Measurements from ENCODE around the gene USP32. TPM values are rescaled to one million over a fixed set of nuclear protein-coding genes. Genes with fewer than 3 reads are reported as not detected.
"Not testable (repeated sequence)": the region's sequence is repeated elsewhere in the genome, so short reads cannot be mapped to it uniquely, and the experiment has no call there.

Gene USP32
- total and polyA plus RNA-seq, 5 donors, result 13.3 to 43.2 (median 32.8) TPM

- WGBS, result 96% methylated on average over 1 of the region's 1 CpG
- Histone ChIP-seq H3K27ac (ENCODE audit: low read length) (no peak overlapping the region), H3K9me3 (ENCODE audit: control insufficient read depth, low read length) (no peaks in the 10 kb centered on the region), H3K4me1 (ENCODE audit: control insufficient read depth, insufficient read depth, low read length) (no peaks in the 10 kb centered on the region), H3K4me3 (ENCODE audit: low read length) (no peak overlapping the region), H3K27me3 (ENCODE audit: control insufficient read depth, insufficient read depth) (no peaks in the 10 kb centered on the region)
- intact Hi-C loops (cut with DNase I), result no loop called here
- DNase-seq (no peak), ATAC-seq (no peak)
These were observed 139.5 kb downstream of the USP32 start for GRCh38 chr17:60252459-60252858.

DNA sequence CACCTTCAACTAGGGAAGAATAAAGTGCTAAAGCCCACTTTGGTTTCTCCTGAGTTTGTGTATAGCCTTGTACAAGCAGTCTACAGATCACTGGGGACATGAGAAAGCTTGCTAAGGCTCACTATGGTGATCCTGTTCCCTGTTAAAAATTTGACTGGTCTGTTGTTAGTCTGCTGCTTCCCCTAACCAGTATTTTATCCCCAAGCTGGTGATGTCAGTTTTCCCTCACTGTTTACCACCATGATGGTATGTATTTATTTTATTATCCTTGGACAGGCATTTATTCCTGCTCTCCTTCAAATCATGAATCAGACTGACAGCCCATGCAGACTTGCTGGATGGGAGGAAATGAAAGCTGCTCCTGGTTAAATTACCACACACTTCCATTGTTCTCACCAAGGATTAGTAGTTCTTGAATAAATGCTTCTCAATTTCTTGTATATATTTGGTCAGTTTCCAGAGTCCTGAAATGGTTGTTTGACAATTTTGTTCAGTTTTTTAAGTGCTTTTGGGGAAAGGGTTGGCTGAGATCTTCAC, 142.6 kb downstream of the USP32 start:
- ATAC-seq (no peak), DNase-seq (no peak)
- Histone ChIP-seq H3K4me1 (ENCODE audit: control insufficient read depth, insufficient read depth, low read length) (no peaks in the 10 kb centered on the region), H3K4me3 (ENCODE audit: low read length) (no peak overlapping the region), H3K27me3 (ENCODE audit: control insufficient read depth, insufficient read depth) (no peaks in the 10 kb centered on the region), H3K9me3 (ENCODE audit: control insufficient read depth, low read length) (no peaks in the 10 kb centered on the region), H3K27ac (ENCODE audit: low read length) (no peak overlapping the region)
- intact Hi-C loops (cut with DNase I), result no loop called here

- ATAC-seq (no peak), DNase-seq (no peak)
- 75% methylated on average over 5 of the region's 5 CpGs for WGBS
- Histone ChIP-seq H3K4me1 (ENCODE audit: control insufficient read depth, insufficient read depth, low read length) (no peaks in the 10 kb centered on the region), H3K27me3 (ENCODE audit: control insufficient read depth, insufficient read depth) (no peaks in the 10 kb centered on the region), H3K9me3 (ENCODE audit: control insufficient read depth, low read length) (no peaks in the 10 kb centered on the region), H3K4me3 (ENCODE audit: low read length) (no peak overlapping the region), H3K27ac (ENCODE audit: low read length) (no peak overlapping the region)
- intact Hi-C loops (cut with DNase I), result no loop called here
These were observed 143.2 kb downstream of the USP32 start for GRCh38 chr17:60248618-60249289.

DNA sequence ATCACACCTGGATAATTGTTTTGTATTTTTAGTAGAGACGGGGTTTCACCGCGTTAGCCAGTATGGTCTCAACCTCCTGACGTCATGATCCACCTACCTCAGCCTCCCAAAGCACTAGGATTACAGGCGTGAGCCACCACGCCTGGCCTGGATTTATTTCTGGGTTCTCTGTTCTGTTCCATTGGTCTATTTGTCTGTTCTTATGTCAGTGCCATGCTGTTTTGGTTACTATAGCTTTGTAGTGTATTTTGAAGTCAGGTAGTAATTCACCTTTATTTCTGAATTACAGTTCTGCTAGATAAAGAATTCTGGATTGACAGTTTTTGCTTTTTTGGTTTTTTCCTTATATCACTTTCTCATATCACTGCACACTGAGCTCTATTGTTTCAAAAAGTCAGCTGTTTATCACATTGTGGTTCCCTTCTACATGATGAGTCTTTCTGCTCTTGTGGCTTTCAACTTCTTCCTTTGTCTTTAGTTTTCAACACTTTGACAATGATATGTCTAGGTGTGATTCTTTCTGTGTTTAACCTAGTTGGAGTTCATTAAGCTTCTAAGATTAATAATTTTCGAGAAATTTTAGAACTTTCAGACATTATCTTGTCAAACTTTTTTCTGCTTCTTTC, 144.0 kb downstream of the USP32 start:
- H3K4me1 ChIP-seq (ENCODE audit: control insufficient read depth, insufficient read depth, low read length), result no peaks in the 10 kb centered on the region
- H3K9me3 ChIP-seq (ENCODE audit: control insufficient read depth, low read length), result no peaks in the 10 kb centered on the region
- no peak for DNase-seq
- ATAC-seq, result no peak
- H3K4me3 ChIP-seq (ENCODE audit: low read length), result no peak overlapping the region
- no peak overlapping the region for H3K27ac ChIP-seq (ENCODE audit: low read length)
- intact Hi-C loops (cut with DNase I), result no loop called here
- WGBS, result 99% methylated on average over 7 of the region's 7 CpGs
- no peaks in the 10 kb centered on the region for H3K27me3 ChIP-seq (ENCODE audit: control insufficient read depth, insufficient read depth)

DNA sequence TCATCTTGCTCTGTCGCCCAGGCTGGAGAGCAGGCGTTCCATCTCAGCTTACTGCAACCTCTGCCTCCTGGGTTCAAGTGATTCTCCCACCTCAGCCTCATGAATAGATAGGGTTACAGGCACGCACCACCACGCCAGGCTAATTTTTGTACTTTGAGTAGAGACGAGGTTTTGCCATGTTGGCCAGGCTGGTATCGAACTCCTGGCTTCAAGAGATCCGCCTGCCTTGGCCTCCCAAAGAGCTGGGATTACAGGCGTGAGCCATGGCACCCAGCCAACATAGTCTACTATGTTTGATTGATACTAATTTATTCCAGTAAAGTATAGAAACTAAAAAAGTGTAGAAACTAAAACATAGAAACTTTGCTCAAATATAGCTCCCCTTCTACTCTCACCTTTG, 147.3 kb downstream of the USP32 start:
- DNase-seq, result no peak
- Histone ChIP-seq H3K9me3 (ENCODE audit: control insufficient read depth, low read length) (no peaks in the 10 kb centered on the region), H3K4me1 (ENCODE audit: control insufficient read depth, insufficient read depth, low read length) (no peaks in the 10 kb centered on the region), H3K27me3 (ENCODE audit: control insufficient read depth, insufficient read depth) (no peaks in the 10 kb centered on the region), H3K4me3 (ENCODE audit: low read length) (no peak overlapping the region), H3K27ac (ENCODE audit: low read length) (no peak overlapping the region)
- no peak for ATAC-seq
- intact Hi-C loops (cut with DNase I), result no loop called here
- 94% methylated on average over 8 of the region's 8 CpGs for WGBS

- no peaks in the 10 kb centered on the region for H3K9me3 ChIP-seq (ENCODE audit: control insufficient read depth, low read length)
- no peak overlapping the region for H3K27ac ChIP-seq (ENCODE audit: low read length)
- H3K27me3 ChIP-seq (ENCODE audit: control insufficient read depth, insufficient read depth), result no peaks in the 10 kb centered on the region
- H3K4me3 ChIP-seq (ENCODE audit: low read length), result no peak overlapping the region
- intact Hi-C loops (cut with DNase I), result no loop called here
- no peak for ATAC-seq
- no peak for DNase-seq
- WGBS, result 96% methylated on average over 3 of the region's 3 CpGs
- H3K4me1 ChIP-seq (ENCODE audit: control insufficient read depth, insufficient read depth, low read length), result no peaks in the 10 kb centered on the region
These were observed 151.6 kb downstream of the USP32 start for GRCh38 chr17:60240290-60240689.

DNA sequence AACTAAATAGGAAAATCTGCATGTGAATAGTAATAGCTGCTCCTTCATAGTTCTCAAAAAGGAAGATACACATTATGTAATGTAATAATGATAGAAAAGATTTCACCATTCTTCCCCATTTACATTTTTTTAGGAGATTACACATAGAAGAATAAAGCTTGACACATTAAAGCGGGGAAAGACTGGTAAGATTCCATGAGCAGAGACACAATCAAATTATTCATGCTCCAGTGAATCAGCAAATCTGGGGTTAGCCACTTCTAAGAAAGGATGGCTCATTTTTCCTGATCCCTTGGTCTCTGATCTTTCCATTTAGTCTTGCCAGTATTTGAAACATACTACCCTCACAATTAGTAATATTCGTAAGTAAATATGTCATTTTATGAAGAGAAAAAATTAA, 160.2 kb downstream of the USP32 start:
- Histone ChIP-seq H3K27me3 (ENCODE audit: control insufficient read depth, insufficient read depth) (no peaks in the 10 kb centered on the region), H3K27ac (ENCODE audit: low read length) (no peak overlapping the region), H3K9me3 (ENCODE audit: control insufficient read depth, low read length) (no peaks in the 10 kb centered on the region), H3K4me3 (ENCODE audit: low read length) (no peak overlapping the region), H3K4me1 (ENCODE audit: control insufficient read depth, insufficient read depth, low read length) (no peaks in the 10 kb centered on the region)
- WGBS, result 81% methylated on average over 2 of the region's 2 CpGs
- DNase-seq (no peak), ATAC-seq (no peak)
- intact Hi-C loops (cut with DNase I), result loop anchor here in 3 of 4 donors (5.0 to 10.0 kb wide), 2 partner anchors 203 to 206 kb away; no protein-coding TSS in a partner anchor

DNA sequence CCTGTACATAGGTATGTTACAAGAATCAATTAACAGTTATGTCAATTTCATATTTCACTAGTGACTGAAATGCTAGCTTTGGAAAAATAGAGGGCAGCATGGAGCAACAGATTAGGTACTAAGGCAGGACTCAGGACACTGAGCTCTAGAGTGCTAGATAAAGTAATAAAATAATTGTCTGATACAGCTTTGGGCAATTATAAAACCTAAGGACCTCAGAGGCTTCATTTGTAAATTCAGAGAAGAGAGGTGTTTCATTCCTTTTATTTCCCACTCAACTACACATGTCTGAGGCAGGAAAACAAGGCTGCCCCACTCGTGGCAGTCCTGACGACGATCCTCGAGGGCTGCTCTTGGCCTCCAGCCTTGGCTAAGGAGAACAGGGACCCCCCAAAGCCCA, 160.7 kb downstream of the USP32 start:
- DNase-seq, result no peak
- WGBS, result 69% methylated on average over 4 of the region's 4 CpGs
- Histone ChIP-seq H3K27me3 (ENCODE audit: control insufficient read depth, insufficient read depth) (no peaks in the 10 kb centered on the region), H3K27ac (ENCODE audit: low read length) (no peak overlapping the region), H3K9me3 (ENCODE audit: control insufficient read depth, low read length) (no peaks in the 10 kb centered on the region), H3K4me1 (ENCODE audit: control insufficient read depth, insufficient read depth, low read length) (no peaks in the 10 kb centered on the region), H3K4me3 (ENCODE audit: low read length) (no peak overlapping the region)
- no peak for ATAC-seq
- intact Hi-C loops (cut with DNase I), result loop anchor here in 3 of 4 donors (5.0 to 10.0 kb wide), 2 partner anchors 204 to 206 kb away; no protein-coding TSS in a partner anchor

DNA sequence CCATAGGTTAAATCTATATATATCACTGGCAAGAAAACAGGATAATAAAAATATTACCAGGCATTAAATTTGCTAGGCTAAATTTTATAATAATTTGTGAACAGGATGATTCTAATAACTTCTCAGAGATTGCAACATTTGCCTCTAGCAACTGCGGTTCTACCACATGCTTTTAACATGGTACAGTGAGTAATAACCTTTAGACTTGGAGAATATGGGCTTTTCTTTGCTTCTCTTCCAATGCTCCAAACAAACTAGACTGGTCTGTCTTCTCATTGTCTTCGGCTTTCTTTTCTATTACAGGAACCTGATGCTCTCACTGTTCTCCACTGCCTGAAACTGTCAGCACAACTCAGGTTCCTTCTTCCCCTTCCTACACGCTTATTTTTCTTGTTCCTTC, 161.6 kb downstream of the USP32 start:
- H3K4me1 ChIP-seq (ENCODE audit: control insufficient read depth, insufficient read depth, low read length), result no peaks in the 10 kb centered on the region
- no peak overlapping the region for H3K4me3 ChIP-seq (ENCODE audit: low read length)
- no peak for DNase-seq
- no peak for ATAC-seq
- WGBS, result 92% methylated on average over 3 of the region's 3 CpGs
- intact Hi-C loops (cut with DNase I), result loop anchor here in 3 of 4 donors (5.0 to 10.0 kb wide), 2 partner anchors 204 to 207 kb away; no protein-coding TSS in a partner anchor
- H3K27ac ChIP-seq (ENCODE audit: low read length), result no peak overlapping the region
- H3K27me3 ChIP-seq (ENCODE audit: control insufficient read depth, insufficient read depth), result no peaks in the 10 kb centered on the region
- H3K9me3 ChIP-seq (ENCODE audit: control insufficient read depth, low read length), result no peaks in the 10 kb centered on the region

DNA sequence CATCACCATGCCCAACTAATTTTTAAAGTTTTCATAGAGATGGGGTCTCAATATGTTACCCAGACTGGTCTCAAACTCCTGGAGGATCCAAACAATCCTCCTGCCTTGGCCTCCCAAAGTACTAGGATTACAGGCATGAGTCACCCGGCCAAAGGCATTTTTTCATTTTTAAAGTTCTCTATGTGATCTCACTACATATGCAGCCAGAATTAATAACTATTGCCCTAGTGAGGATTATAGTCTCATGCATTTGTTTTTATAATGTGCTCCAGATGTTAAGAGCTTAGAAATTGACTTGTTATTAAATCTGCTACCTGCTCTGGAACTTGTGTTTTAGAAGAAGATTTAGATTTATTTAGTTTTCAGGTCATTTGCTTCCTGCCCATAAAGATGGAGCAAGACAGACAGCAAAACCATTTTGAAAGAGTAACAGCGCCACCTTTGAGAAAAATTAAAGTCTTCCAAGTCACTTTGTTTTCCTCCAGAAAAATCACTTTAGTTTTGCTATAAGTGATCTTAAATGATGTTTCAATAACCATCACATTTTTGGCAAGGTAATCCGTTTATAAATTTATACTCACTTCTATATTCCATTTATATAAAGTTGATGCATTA, 162.6 kb downstream of the USP32 start:
- H3K4me3 ChIP-seq (ENCODE audit: low read length), result no peak overlapping the region
- H3K27ac ChIP-seq (ENCODE audit: low read length), result no peak overlapping the region
- ATAC-seq (no peak), DNase-seq (no peak)
- no peaks in the 10 kb centered on the region for H3K27me3 ChIP-seq (ENCODE audit: control insufficient read depth, insufficient read depth)
- H3K9me3 ChIP-seq (ENCODE audit: control insufficient read depth, low read length), result no peaks in the 10 kb centered on the region
- 94% methylated on average over 3 of the region's 3 CpGs for WGBS
- intact Hi-C loops (cut with DNase I), result no loop called here
- no peaks in the 10 kb centered on the region for H3K4me1 ChIP-seq (ENCODE audit: control insufficient read depth, insufficient read depth, low read length)

DNA sequence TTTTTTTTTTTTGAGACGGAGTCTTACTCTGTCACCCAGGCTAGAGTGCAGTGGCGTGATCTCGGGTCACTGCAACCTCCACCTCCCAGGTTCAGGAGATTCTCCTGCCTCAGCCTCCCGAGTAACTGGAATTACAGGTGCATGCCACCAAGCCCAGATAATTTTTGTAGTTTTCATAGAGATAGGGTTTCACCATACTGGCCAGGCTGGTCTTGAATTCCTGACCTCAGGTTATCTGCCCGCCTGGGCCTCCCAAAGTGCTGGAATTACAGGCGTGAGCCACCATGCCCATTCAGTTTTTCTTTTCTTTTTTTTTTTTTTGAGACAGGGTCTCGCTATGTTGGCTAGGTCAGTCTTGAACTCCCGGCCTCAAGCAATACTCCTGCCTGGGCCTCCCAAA, 164.7 kb downstream of the USP32 start:
- ATAC-seq; H3K27ac ChIP-seq (ENCODE audit: low read length); H3K4me3 ChIP-seq (ENCODE audit: low read length); H3K4me1 ChIP-seq (ENCODE audit: control insufficient read depth, insufficient read depth, low read length); intact Hi-C loops (cut with DNase I); DNase-seq; H3K9me3 ChIP-seq (ENCODE audit: control insufficient read depth, low read length); H3K27me3 ChIP-seq (ENCODE audit: control insufficient read depth, insufficient read depth): not testable (repeated sequence)
- WGBS, result 99% methylated on average over 8 of the region's 8 CpGs

All from right cardiac atrium (tissue), 5 donors.